Mesothelial cell of epicardium (in vitro differentiated cells): ENCODE measurements around the gene SLC23A2. TPM values are rescaled to one million over a fixed set of nuclear protein-coding genes. Genes with fewer than 3 reads are reported as not detected.

Source experiments
- DNase-seq, 2 experiments: peaks; one replicate each; pipeline ENCODE4 v3.0.0; 2021; ENCODE audit warnings: low spot score in 2 of 2; ENCODE audit not compliant: unreplicated experiment in 2 of 2
- H3K27ac Mint-ChIP-seq: 2 replicates; pipeline ENCODE4 v1.8.0; 2021; ENCODE audit warnings: mixed read lengths
- H3K27me3 Mint-ChIP-seq: 2 replicates; pipeline ENCODE4 v1.8.0; 2021; ENCODE audit warnings: low read depth, mixed read lengths
- H3K36me3 Mint-ChIP-seq: 2 replicates; pipeline ENCODE4 v1.8.0; 2021; ENCODE audit warnings: mixed read lengths
- H3K4me1 Mint-ChIP-seq: 2 replicates; pipeline ENCODE4 v1.8.0; 2021; ENCODE audit warnings: mixed read lengths
- H3K4me3 Mint-ChIP-seq: 2 replicates; pipeline ENCODE4 v1.8.0; 2021; ENCODE audit warnings: mild to moderate bottlenecking, moderate library complexity, mixed read lengths
- H3K9me3 Mint-ChIP-seq: 2 replicates; pipeline ENCODE4 v1.8.0; 2021; ENCODE audit warnings: mixed read lengths
- total RNA-seq: library from RNA; stranded (reverse); gene quantifications from 3 replicates; pipeline ENCODE4 v1.2.1, GENCODE V29; 2021
- TF ChIP-seq, protein P1 (sequence below): fragments of 200-600 bp; sonication (generic); IDR thresholded peaks from one replicate; pipeline ENCODE4 v1.5.0; 2021; ENCODE audit warnings: antibody characterized with exemption; ENCODE audit not compliant: unreplicated experiment

Gene SLC23A2
- total RNA-seq, 1 donor from 2014 or later = 33.7 TPM

DNA sequence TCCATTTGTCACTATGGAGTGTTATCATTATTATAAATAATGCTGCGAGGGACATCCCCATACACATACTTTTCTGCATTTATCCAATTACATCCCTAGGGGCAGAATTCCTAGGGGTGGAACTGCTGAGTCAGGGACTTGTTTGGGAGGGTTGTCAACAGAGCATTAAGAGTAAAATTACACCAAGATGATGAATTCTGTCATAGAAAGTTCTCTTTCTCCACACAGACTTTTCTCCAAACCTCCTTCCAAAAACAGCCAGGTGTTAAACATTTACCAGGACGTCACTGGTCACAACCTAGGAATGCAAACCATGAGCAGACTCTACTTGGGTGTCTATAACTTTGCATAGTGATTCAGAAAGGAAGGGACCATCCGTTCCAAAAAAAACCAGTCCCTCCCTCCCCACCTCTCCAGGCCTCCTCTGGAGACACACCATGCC, 184.1 kb downstream of the SLC23A2 start:
- DNase-seq = no peak
- peaks cover 6% of the 10 kb centered on the region for H3K9me3 Mint-ChIP-seq
- H3K27ac Mint-ChIP-seq = no peak overlapping the region
- H3K27me3 Mint-ChIP-seq = peaks cover 12% of the 10 kb centered on the region
- H3K36me3 Mint-ChIP-seq = no peaks in the 10 kb centered on the region
- H3K4me3 Mint-ChIP-seq = no peak overlapping the region
- H3K4me1 Mint-ChIP-seq = peaks cover 7% of the 10 kb centered on the region
- TF ChIP-seq, protein P1, sequence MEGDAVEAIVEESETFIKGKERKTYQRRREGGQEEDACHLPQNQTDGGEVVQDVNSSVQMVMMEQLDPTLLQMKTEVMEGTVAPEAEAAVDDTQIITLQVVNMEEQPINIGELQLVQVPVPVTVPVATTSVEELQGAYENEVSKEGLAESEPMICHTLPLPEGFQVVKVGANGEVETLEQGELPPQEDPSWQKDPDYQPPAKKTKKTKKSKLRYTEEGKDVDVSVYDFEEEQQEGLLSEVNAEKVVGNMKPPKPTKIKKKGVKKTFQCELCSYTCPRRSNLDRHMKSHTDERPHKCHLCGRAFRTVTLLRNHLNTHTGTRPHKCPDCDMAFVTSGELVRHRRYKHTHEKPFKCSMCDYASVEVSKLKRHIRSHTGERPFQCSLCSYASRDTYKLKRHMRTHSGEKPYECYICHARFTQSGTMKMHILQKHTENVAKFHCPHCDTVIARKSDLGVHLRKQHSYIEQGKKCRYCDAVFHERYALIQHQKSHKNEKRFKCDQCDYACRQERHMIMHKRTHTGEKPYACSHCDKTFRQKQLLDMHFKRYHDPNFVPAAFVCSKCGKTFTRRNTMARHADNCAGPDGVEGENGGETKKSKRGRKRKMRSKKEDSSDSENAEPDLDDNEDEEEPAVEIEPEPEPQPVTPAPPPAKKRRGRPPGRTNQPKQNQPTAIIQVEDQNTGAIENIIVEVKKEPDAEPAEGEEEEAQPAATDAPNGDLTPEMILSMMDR = no peak

DNA sequence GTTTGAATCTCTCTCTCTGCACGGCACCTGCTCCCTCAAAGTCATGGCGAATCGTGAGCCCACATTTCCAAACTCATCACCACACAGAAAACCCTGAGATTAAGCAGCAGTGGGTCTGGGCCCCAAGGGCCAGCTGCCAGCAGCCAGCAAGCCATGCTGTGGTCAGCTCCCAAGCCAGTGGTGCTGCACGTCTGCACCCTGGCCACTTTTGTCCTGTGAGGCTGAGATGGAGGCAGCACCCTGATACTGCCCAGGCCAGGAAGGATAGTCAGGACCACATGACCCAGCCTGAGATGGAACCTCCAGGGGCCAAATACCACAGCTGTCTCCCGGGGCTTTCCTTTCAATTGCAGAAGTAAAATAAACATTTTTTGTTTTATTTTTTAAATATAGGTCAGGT, 185.7 kb downstream of the SLC23A2 start:
- H3K27ac Mint-ChIP-seq = no peak overlapping the region

DNA sequence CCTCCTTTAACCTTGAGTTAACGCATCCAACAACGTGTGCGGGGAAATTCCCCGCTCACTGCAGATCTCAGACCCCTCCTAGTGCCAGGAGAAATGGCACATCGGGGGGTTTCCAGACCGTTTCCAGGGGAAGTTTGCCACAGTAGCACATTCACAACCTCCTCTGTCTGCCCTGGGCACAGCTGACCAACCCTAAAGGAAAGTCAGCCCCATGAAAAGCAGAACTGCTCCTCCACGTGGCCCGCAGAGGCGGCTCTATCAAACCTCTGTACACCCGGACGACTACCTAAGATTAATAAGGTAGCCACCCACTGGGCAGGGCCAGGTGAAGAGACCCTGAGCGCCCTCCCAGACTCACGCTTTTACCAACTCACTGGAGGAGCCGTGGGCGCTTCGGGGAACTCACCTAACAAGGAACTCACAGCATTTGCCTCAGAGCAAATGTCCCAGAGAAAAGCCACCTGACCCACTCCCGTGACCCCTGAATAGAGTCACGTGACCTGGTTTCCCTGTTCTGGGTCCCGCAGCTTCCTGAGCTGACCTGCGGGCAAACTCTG, 186.5 kb downstream of the SLC23A2 start:
- H3K36me3 Mint-ChIP-seq = no peaks in the 10 kb centered on the region
- peaks cover 6% of the 10 kb centered on the region for H3K9me3 Mint-ChIP-seq
- DNase-seq = no peak
- H3K4me3 Mint-ChIP-seq = no peak overlapping the region
- H3K27me3 Mint-ChIP-seq = no peaks in the 10 kb centered on the region
- no peak overlapping the region for H3K27ac Mint-ChIP-seq
- TF ChIP-seq, protein P1 = no peak
- H3K4me1 Mint-ChIP-seq = peaks cover 2% of the 10 kb centered on the region

More for the DNA sequence above, 185.7 kb downstream of the SLC23A2 start:
- TF ChIP-seq, protein P1 = no peak
- DNase-seq = no peak
- H3K4me1 Mint-ChIP-seq = no peaks in the 10 kb centered on the region
- H3K27me3 Mint-ChIP-seq = no peaks in the 10 kb centered on the region
- H3K4me3 Mint-ChIP-seq = no peak overlapping the region
- H3K9me3 Mint-ChIP-seq = peaks cover 6% of the 10 kb centered on the region
- no peaks in the 10 kb centered on the region for H3K36me3 Mint-ChIP-seq

DNA sequence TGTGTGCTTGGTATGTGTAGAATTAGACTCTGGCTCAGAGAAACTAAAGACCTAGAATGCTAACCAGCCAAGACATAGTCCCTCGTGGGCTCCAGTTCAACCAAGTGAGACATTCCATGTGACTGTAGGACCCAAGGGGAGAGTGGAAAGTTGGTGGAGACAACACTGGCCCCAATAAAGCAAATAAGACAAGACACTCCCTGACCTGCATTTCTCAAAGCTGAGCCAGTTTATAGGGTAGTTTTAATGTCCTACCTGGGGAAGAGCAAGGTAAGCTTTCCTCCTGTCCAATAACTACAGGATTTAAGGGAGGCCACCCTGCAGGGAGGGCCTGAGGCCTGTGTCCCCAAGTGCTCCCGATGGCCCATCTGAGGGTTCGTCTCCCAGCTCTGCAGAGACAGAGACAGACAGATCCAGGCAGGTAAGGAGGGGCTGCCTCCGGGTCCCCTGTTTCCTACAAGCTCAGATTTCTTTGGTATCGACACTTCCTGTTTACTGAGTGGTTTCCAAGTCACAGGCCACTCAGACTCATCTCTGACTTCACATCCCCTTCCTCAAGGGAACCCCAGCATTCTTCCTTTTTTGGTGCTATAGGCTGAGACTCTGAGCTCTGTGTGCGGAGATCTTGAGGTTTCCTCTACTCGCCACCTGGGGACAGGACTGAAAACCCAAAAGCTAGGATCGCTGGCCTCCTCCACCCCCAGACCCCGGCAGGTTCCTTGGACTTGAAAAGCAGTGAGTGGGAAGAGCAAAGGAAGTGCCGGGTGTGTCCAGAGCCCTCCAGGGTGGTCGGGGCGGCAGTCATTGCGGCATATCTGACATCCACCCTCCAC, 187.2 kb downstream of the SLC23A2 start:
- TF ChIP-seq, protein P1 = no peak
- Mint-ChIP-seq H3K27me3 (no peaks in the 10 kb centered on the region), H3K27ac (no peak overlapping the region), H3K36me3 (no peaks in the 10 kb centered on the region), H3K9me3 (peaks cover 6% of the 10 kb centered on the region), H3K4me3 (no peak overlapping the region), H3K4me1 (peaks cover 8% of the 10 kb centered on the region)
- no peak for DNase-seq

DNA sequence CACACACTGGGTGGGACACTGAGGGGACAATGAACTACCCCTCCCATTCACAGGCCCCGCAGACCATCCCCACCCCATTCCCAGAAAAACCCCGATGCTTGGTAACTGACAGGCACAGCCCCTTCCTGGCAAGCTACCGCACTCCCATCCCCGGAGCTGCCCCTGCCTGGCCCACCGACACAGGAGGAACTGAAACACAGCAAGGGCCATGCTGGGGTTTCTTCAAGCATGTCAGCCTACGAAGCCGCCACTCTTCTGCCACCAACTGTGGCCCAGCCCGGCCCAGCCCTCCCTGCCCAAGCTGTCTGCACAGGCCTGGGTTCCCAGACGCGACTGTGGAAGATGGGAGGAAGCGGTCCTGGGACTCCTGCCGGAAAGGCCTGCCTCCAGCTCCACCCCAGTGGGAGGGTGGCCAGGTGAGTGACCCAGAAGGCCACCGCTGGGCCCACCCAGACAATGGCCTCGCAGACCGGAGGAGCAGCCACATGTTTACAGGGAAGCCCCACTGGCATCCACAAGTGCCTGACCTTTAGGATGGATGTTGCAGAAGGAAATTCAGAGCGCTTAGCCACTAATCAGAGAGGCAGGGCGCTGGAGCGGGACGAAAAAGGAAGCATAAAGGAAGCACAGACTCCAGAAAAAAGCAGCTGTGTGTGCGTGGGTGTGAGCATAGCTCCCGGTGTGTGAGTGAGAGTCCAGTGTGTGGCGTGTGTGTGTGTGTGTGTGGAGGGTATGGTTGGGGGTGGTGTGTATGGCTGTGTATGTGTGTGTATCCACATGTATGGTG, 188.0 kb downstream of the SLC23A2 start:
- no peak for DNase-seq
- H3K36me3 Mint-ChIP-seq = no peaks in the 10 kb centered on the region

More for the DNA sequence above, 188.0 kb downstream of the SLC23A2 start:
- Mint-ChIP-seq H3K27me3 (no peaks in the 10 kb centered on the region), H3K4me1 (peaks cover 10% of the 10 kb centered on the region), H3K9me3 (peaks cover 6% of the 10 kb centered on the region), H3K4me3 (no peak overlapping the region), H3K27ac (no peak overlapping the region)
- TF ChIP-seq, protein P1 = no peak
